T follicular helper cell (primary cell): ENCODE data around the gene SESN3.
"Not testable (repeated sequence)": the region's sequence is repeated elsewhere in the genome, so short reads cannot be mapped to it uniquely, and the experiment has no call there.

Experiments
- DNase-seq: peaks from one replicate; pipeline ENCODE4 v3.0.0-alpha.2; 2020; ENCODE audit warnings: low read depth

Gene SESN3

DNA sequence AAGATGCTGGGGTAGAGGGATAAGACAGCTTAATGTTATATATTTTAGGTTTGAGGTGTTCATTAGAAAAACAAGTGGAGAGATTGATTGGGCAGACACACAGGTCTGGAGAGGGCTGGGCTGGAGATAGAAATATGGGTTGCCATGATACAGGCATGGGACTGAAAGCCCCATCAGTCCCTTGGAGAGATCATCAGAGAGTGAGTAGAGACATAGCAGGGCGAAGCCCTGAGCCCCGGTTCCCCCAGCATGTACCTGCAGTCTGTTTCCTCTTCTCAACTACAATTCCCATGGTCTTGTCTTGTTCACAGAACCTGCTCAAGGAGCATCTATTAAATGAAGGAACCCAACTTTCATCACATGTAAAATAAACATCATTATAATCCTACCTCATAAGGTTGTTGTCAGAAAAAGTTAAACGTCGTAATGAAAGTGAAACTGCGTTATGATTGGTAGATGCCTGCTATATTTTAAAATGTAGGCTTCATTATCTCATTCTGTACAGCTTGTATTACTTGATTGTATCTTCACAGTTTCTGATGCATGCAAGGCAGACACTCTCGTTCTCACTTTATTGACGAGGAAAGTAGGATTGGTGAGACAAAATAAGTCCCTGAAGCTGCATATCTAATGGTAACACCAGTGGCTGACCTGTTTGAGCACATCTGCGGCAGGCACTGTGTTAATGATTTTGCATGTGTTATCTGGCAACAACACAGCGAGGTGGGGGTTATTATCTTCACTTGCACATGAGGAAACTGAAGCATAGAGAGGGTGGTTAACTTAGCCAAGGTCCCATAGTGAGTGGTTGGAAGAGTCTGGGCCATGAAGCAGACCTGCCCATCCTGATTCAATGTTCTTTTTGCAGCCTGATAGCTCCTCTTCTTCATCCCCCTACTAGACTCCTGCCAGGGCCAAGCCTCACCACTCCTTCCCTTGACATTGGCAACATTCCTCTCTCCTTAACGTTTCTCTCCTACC lies 77.8 kb downstream of the SESN3 start:
- no peak for DNase-seq

DNA sequence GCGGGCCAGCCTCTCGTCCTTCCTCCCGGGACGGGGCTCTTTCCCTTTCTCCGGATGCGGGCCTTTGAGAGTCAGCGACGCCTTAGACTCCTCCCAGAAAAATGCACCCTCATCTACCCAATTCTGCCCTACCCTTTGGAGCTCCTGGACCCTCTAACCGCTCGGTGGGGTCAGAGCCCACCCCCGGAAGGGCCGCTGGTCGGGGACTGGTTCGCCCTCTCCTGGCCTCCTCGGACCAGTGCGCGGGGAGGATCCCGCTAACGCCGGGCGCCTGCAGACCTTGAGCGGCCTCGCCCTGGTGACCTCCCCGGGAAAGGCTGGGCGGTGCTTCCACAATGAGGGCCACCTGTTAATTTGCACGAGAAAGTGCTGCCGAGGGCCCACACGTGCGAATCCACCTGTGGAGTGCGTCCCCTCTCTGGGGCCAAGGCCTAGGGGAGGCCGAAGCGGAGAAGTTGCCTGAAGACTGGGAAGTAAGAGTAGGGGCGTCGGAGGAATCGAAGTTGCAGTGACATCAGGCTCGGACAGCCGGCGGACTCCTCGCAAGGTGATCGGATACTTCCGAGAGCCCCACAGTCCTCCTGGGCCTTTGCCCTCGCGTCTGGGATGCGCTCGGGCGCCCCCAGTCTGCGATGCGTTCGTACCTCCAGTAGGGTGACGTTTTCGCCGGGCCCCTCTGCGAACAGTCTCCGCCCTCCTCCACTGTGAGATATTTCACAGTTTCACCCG lies 79.9 kb downstream of the SESN3 start:
- peak; percentile 87 for DNase-seq

GRCh38 chr11:95149651-95150364 lies 81.2 kb downstream of the SESN3 start:
- DNase-seq: no peak

DNA sequence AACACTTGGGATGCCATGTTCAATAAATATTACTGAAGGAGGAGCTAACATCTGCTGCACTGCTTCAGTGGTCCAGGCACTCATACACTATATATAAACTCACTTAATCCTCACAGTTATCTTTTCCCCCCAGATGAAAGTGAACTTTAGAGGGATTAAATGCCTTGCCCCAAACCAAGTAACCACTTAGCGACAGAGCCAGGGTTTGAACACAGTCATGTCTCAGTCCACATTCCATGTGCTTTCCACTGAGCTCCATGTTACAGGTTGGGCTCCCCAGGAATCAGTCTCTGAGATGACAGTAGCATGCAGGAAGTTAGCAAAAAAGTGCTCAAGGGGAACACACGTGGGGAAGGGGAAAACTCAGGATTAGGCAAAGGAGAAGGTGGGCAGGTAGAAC lies 82.1 kb downstream of the SESN3 start:
- no peak for DNase-seq

- DNase-seq: no peak
Measured at GRCh38 chr11:95148406-95148805, 82.6 kb downstream of the SESN3 start.

DNA sequence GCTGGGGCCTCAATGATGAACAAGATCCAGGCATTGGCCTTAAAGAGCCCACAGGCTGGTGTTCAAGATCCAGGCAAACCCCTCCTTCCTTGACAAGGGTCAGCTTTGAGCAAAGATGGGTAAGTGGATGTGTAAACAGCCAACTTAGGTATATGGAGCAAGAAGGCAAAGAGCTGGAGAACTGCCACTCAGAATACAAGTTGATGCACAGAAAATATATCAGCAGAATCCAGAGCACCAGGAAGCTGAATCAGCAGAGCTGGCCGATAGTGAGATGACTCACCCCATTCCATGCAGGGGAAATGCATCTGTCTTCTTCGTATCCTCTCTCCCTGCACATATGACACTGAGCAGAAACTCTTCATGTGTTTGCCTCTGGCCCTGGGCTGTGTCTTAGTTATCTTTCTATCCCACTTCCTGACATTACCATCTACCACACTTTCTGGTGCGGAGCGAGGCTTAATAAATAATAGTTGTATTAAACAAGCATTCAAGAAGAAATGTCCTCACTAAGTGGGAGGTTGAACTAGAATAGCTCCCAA lies 83.6 kb downstream of the SESN3 start:
- no peak for DNase-seq

DNA sequence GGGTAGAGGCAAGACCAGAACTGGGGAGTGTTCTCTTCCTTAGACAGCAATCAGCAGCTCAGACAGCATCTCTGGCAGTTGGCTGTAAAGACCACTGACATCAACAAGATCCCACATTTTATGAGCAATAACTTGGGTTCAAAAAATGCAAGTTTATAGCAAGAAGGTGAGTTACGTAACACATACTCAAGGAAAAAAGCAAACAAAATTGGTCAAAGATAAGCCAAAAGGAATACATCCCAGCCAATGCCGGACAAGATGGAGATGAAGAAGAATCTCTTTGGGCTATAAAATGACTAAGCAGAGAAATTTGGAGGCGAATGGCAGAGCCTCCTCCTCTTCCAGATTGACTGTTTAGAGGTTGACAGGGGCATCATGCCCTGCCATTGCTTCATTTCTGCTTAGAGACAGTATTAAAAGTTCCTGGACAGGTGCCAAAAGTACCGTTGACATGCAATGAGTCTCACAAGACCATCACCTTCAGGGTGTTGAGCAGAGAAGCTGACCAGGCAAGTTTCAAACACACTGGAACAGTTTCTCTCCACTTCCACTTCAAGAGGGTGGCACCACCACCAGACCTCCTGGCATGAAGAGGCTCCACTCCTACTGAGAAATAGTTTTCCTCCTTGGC lies 85.5 kb downstream of the SESN3 start:
- DNase-seq: no peak

DNA sequence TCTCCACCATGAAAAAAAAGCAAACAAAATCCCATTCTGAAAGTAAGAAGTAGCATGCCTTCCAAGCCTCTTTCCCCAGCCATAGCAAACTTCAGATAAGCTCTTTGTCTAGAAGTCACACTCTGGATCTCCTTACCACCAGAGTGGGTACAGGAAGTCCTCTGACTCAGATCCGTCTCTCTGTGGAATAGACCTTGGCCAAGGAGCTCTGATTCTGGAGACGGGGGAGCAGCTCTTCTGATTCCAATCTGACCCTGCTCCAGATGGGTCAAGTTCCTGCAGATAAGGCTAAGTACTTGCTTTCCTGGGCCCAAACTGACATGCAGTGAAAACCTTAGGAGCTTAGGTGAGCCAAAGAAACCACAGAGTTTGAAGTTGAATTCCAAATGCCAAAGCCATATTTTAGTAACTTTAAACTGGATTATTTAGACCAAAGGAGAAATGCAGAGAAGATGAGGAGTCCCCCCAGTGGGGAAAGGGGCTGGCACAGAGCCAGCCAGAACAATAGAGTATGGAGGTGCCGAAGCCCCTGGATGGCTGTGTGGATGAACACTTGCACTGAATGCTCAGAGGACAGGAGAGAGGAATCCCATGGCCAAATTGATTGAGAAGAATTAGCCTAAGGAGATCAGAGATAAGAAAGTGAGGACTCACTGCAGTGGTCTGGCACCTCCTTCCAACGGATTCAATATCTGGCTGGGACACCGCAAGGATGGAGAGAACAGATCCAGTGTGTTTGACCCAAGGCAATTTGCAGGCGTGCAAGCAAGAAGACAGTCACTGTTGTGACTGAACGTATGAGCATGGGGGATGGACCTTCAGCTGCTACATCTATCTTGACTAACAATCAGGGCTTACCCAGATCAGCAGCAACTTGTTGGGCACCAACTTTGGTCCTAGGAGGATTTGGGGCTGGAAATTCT lies 86.4 kb downstream of the SESN3 start:
- DNase-seq: no peak

DNA sequence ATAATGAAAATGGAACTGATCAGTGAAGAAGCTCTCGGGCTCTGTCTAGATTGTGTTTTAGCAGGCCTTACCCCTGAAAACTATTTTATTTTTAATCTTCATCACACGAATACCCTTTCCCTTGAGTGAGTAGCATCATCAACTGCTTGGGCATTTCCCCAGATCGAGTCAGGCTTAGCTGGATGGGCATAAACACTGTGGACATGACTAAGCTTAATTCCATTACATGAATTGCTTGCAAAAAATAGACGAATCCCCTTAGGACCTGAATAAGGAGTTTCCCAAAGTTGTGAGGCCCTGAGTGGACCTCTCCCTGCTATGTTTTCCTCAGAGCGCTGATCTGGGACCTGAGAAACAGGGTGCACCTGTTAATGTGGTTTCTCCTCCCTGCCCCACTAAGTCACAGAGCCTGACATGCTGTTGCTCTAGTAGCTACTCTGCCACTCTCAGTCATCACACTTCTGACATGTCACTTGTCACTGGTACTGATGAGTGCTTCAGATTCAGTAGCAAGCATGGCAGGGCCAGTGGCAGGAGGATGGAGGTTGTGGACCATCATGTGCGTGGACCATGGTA lies 87.8 kb downstream of the SESN3 start:
- no peak for DNase-seq

- no peak for DNase-seq
Measured at GRCh38 chr11:95142431-95142830, 88.6 kb downstream of the SESN3 start.

- DNase-seq: no peak
Measured at GRCh38 chr11:95140397-95141033, 90.5 kb downstream of the SESN3 start.

GRCh38 chr11:95138448-95138847 lies 92.6 kb downstream of the SESN3 start:
- no peak for DNase-seq

GRCh38 chr11:95137299-95137698 lies 93.7 kb downstream of the SESN3 start:
- no peak for DNase-seq

DNA sequence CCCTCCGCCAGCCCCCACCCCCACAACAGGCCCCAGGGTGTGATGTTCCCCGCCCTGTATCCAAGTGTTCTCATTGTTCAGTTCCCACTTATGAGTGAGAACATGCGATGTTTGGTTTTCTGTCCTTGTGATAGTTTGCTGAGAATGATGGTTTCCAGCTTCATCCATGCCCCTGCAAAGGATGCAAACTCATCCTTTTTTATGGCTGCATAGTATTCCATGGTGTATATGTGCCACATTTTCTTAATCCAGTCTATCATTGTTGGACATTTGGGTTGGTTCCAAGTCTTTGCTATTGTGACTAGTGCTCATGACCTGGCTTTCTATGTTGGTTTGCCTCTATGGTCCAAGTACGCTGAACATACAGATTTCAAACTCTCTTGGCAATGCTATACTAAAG lies 94.3 kb downstream of the SESN3 start:
- not testable (repeated sequence) for DNase-seq

DNA sequence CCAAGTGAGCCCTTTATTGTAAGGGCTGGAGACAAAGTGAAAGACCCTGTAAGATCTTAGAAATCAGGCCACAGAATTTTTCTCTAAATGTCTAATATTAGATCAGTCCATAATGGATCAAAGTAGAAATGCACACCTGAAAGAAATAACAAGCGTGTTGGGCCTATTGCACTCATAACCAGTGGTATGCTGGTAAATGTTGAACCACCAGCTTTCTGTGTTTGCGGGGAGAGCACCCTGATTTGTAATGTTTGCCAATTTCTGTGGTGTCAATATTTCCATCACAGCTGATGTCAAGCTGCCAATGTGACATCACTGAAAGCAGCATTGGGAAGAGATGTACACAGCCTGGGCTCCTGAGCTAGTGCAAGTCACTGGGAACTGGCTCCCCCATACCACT lies 95.1 kb downstream of the SESN3 start:
- no peak for DNase-seq

- DNase-seq: no peak
Measured at GRCh38 chr11:95135155-95135554, 95.8 kb downstream of the SESN3 start.

GRCh38 chr11:95134491-95134890 lies 96.5 kb downstream of the SESN3 start:
- DNase-seq: no peak

- no peak for DNase-seq
Measured at GRCh38 chr11:95132956-95133355, 98.0 kb downstream of the SESN3 start.

DNA sequence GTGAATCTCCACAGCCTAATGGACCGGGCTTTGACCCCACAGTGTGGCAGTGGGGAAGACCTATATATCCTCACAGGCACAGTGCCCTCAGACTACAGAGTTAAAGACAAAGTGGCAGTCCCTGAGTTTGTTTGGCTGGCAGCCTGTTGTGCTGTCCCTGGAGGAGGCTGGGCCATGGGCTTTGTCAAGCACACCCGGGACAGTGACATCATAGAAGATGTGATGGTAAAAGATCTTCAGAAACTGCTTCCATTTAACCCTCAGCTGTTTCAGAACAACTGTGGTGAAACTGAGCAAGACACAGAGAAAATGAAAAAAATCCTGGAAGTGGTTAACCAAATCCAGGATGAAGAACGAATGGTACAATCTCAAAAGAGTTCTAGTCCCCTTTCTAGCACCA lies 102.4 kb downstream of the SESN3 start:
- DNase-seq: no peak

GRCh38 chr11:95123556-95123955 lies 107.4 kb downstream of the SESN3 start:
- no peak for DNase-seq
